HG02943 (cell line): Measurements from ENCODE around the gene EEF2K.
"Not testable (repeated sequence)": the region's sequence is repeated elsewhere in the genome, so short reads cannot be mapped to it uniquely, and the experiment has no call there.

Source experiments
- ATAC-seq: cut with Tn5 transposase; IDR thresholded peaks from one replicate; pipeline ENCODE4 v1.9.1; 2021; ENCODE audit warnings: mild to moderate bottlenecking, low read depth, moderate library complexity; ENCODE audit not compliant: unreplicated experiment

EEF2K gene

GRCh38 chr16:22189473-22190080 lies 16.5 kb upstream of the EEF2K start:
- no peak for ATAC-seq

GRCh38 chr16:22190081-22190775 lies 15.8 kb upstream of the EEF2K start:
- ATAC-seq = peak; percentile 69

- ATAC-seq = peak; percentile 48
Observed at GRCh38 chr16:22190776-22191531, 15.1 kb upstream of the EEF2K start.

GRCh38 chr16:22191532-22192260 lies 14.4 kb upstream of the EEF2K start:
- ATAC-seq = no peak

- ATAC-seq = no peak
Observed at GRCh38 chr16:22192261-22193062, 13.6 kb upstream of the EEF2K start.

GRCh38 chr16:22193063-22193411 lies 13.0 kb upstream of the EEF2K start:
- no peak for ATAC-seq

GRCh38 chr16:22194707-22195444 lies 11.2 kb upstream of the EEF2K start:
- no peak for ATAC-seq

- no peak for ATAC-seq
Observed at GRCh38 chr16:22195445-22195694, 10.7 kb upstream of the EEF2K start.

- ATAC-seq = no peak
Observed at GRCh38 chr16:22195695-22196558, 10.2 kb upstream of the EEF2K start.

GRCh38 chr16:22196559-22197168 lies 9.4 kb upstream of the EEF2K start:
- ATAC-seq = not testable (repeated sequence)

- ATAC-seq = no peak
Observed at GRCh38 chr16:22198547-22199293, 7.4 kb upstream of the EEF2K start.

GRCh38 chr16:22202261-22202637 lies 3.8 kb upstream of the EEF2K start:
- ATAC-seq = no peak

- no peak for ATAC-seq
Observed at GRCh38 chr16:22203091-22203490, 3.0 kb upstream of the EEF2K start.

- no peak for ATAC-seq
Observed at GRCh38 chr16:22204091-22204655, 1.9 kb upstream of the EEF2K start.

- ATAC-seq = no peak
Observed at GRCh38 chr16:22205577-22206012, 483 bp upstream of the EEF2K start.

- peak; percentile 38 for ATAC-seq
Observed at GRCh38 chr16:22206842-22207714, 1.0 kb downstream of the EEF2K start.
